Measurements from ENCODE around the gene FAM20C. TPM values are rescaled to one million over a fixed set of nuclear protein-coding genes. Genes with fewer than 3 reads are reported as not detected.

The FAM20C gene
- total RNA-seq, 1 donor from 2014 or later = 32.9 TPM

GRCh38 chr7:255721-256361, 63.5 kb downstream of the FAM20C start:
- no peaks in the 10 kb centered on the region for H3K4me1 Mint-ChIP-seq (ENCODE audit: low read depth)
- TF ChIP-seq, protein P1, sequence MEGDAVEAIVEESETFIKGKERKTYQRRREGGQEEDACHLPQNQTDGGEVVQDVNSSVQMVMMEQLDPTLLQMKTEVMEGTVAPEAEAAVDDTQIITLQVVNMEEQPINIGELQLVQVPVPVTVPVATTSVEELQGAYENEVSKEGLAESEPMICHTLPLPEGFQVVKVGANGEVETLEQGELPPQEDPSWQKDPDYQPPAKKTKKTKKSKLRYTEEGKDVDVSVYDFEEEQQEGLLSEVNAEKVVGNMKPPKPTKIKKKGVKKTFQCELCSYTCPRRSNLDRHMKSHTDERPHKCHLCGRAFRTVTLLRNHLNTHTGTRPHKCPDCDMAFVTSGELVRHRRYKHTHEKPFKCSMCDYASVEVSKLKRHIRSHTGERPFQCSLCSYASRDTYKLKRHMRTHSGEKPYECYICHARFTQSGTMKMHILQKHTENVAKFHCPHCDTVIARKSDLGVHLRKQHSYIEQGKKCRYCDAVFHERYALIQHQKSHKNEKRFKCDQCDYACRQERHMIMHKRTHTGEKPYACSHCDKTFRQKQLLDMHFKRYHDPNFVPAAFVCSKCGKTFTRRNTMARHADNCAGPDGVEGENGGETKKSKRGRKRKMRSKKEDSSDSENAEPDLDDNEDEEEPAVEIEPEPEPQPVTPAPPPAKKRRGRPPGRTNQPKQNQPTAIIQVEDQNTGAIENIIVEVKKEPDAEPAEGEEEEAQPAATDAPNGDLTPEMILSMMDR (IDR thresholded peaks at IDR 0.05; ENCODE audit: unreplicated experiment) = no peak
- H3K36me3 Mint-ChIP-seq (ENCODE audit: insufficient read depth) = peaks cover 34% of the 10 kb centered on the region

DNA sequence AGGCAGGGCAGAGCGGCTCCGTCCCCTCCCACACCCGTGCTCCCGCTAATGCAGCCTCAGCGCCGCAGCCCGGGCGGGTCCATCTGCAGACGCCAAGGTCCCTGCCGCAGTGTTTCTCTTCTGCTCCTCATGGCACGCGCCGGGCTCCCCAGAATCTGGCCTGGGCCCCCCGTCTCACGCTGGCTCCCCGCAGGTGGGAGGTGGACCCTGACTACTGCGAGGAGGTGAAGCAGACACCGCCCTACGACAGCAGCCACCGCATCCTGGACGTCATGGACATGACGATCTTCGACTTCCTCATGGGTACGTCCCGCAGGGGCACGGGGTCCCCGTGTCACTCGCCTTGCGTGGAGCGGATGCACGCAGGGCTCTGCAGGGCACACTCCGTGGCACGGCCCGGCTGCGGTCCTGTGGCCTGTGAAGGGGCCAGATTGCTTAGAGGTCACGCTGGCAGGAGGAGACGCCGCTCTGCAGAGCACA, 64.1 kb downstream of the FAM20C start:
- TF ChIP-seq, protein P1 (IDR thresholded peaks at IDR 0.05; ENCODE audit: unreplicated experiment) = no peak
- Mint-ChIP-seq H3K36me3 (ENCODE audit: insufficient read depth) (peaks cover 38% of the 10 kb centered on the region), H3K9me3 (ENCODE audit: low read depth) (peaks cover 4% of the 10 kb centered on the region), H3K4me1 (ENCODE audit: low read depth) (no peaks in the 10 kb centered on the region), H3K27ac (no peak overlapping the region), H3K27me3 (no peaks in the 10 kb centered on the region), H3K4me3 (ENCODE audit: low read depth) (no peak overlapping the region)
- no peak for DNase-seq (ENCODE audit: low spot score, unreplicated experiment)

More at GRCh38 chr7:255721-256361, 63.5 kb downstream of the FAM20C start:
- H3K27ac Mint-ChIP-seq = peak overlapping the region; percentile 48
- peaks cover 4% of the 10 kb centered on the region for H3K9me3 Mint-ChIP-seq (ENCODE audit: low read depth)
- DNase-seq (ENCODE audit: low spot score, unreplicated experiment) = no peak
- no peaks in the 10 kb centered on the region for H3K27me3 Mint-ChIP-seq
- H3K4me3 Mint-ChIP-seq (ENCODE audit: low read depth) = no peak overlapping the region

GRCh38 chr7:256981-257646, 64.7 kb downstream of the FAM20C start:
- TF ChIP-seq, protein P1 (IDR thresholded peaks at IDR 0.05; ENCODE audit: unreplicated experiment) = no peak
- no peak for DNase-seq (ENCODE audit: low spot score, unreplicated experiment)
- H3K27me3 Mint-ChIP-seq = no peaks in the 10 kb centered on the region
- H3K27ac Mint-ChIP-seq = no peak overlapping the region
- no peak overlapping the region for H3K4me3 Mint-ChIP-seq (ENCODE audit: low read depth)
- no peaks in the 10 kb centered on the region for H3K4me1 Mint-ChIP-seq (ENCODE audit: low read depth)
- peaks cover 44% of the 10 kb centered on the region for H3K36me3 Mint-ChIP-seq (ENCODE audit: insufficient read depth)
- peaks cover 7% of the 10 kb centered on the region for H3K9me3 Mint-ChIP-seq (ENCODE audit: low read depth)

GRCh38 chr7:257647-257992, 65.2 kb downstream of the FAM20C start:
- DNase-seq (ENCODE audit: low spot score, unreplicated experiment) = no peak
- TF ChIP-seq, protein P1 (IDR thresholded peaks at IDR 0.05; ENCODE audit: unreplicated experiment) = no peak
- Mint-ChIP-seq H3K36me3 (ENCODE audit: insufficient read depth) (peaks cover 48% of the 10 kb centered on the region), H3K27ac (no peak overlapping the region), H3K4me1 (ENCODE audit: low read depth) (no peaks in the 10 kb centered on the region), H3K4me3 (ENCODE audit: low read depth) (no peak overlapping the region), H3K27me3 (no peaks in the 10 kb centered on the region), H3K9me3 (ENCODE audit: low read depth) (peaks cover 12% of the 10 kb centered on the region)

GRCh38 chr7:258476-259190, 66.3 kb downstream of the FAM20C start:
- H3K27ac Mint-ChIP-seq = no peak overlapping the region
- no peaks in the 10 kb centered on the region for H3K4me1 Mint-ChIP-seq (ENCODE audit: low read depth)
- no peak overlapping the region for H3K4me3 Mint-ChIP-seq (ENCODE audit: low read depth)
- no peaks in the 10 kb centered on the region for H3K27me3 Mint-ChIP-seq
- DNase-seq (ENCODE audit: low spot score, unreplicated experiment) = no peak
- peaks cover 12% of the 10 kb centered on the region for H3K9me3 Mint-ChIP-seq (ENCODE audit: low read depth)
- peaks cover 42% of the 10 kb centered on the region for H3K36me3 Mint-ChIP-seq (ENCODE audit: insufficient read depth)
- TF ChIP-seq, protein P1 (IDR thresholded peaks at IDR 0.05; ENCODE audit: unreplicated experiment) = no peak

Measured in progenitor cell of endocrine pancreas (in vitro differentiated cells).